Astrocyte (in vitro differentiated cells and primary cell): ENCODE data around the gene NECAP2. TPM values are rescaled to one million over a fixed set of nuclear protein-coding genes. Genes with fewer than 3 reads are reported as not detected.
"Not testable (repeated sequence)": the region's sequence is repeated elsewhere in the genome, so short reads cannot be mapped to it uniquely, and the experiment has no call there.

Experiments
- DNase-seq: peaks from one replicate; pipeline ENCODE4 v3.0.0-alpha.2; 2010; ENCODE audit warnings: low read depth
- FAIRE-seq: peaks from 2 replicates; lab custom pipeline; 2011; peaks lifted over from hg19 to GRCh38; lab: Jason Lieb, UNC
- H2AFZ ChIP-seq: 2 replicates; pipeline ENCODE4 v1.6.0; 2012; ENCODE audit warnings: low read depth, low read length, inconsistent platforms
- H3K27ac ChIP-seq: 2 replicates; pipeline ENCODE4 v1.5.1; 2011; ENCODE audit warnings: low read depth, low read length, inconsistent platforms
- H3K27me3 ChIP-seq: 2 replicates; pipeline ENCODE4 v1.6.0; 2011; ENCODE audit warnings: low read length, inconsistent platforms; ENCODE audit not compliant: insufficient read depth
- H3K36me3 ChIP-seq: 2 replicates; pipeline ENCODE4 v1.5.1; 2011; ENCODE audit warnings: low read length, inconsistent platforms; ENCODE audit not compliant: insufficient read depth
- H3K4me1 ChIP-seq: 2 replicates; pipeline ENCODE4 v1.5.1; 2011; ENCODE audit warnings: low read length, inconsistent platforms; ENCODE audit not compliant: insufficient read depth
- H3K4me2 ChIP-seq: 2 replicates; pipeline ENCODE4 v1.6.0; 2012; ENCODE audit warnings: low read length, inconsistent platforms
- H3K4me3 ChIP-seq: 2 replicates; pipeline ENCODE4 v1.5.1; 2011; ENCODE audit warnings: low read depth, mild to moderate bottlenecking, low read length, inconsistent platforms; ENCODE audit not compliant: insufficient read depth
- H3K79me2 ChIP-seq: 2 replicates; pipeline ENCODE4 v1.6.0; 2012; ENCODE audit warnings: mild to moderate bottlenecking, low read length, inconsistent platforms; ENCODE audit not compliant: insufficient read depth
- H3K9ac ChIP-seq: 2 replicates; pipeline ENCODE4 v1.6.0; 2012; ENCODE audit warnings: mild to moderate bottlenecking, low read length, inconsistent platforms
- H3K9me3 ChIP-seq: 2 replicates; pipeline ENCODE4 v1.5.1; 2012; ENCODE audit warnings: low read depth, mild to moderate bottlenecking, low read length, inconsistent platforms; ENCODE audit not compliant: insufficient read depth
- H4K20me1 ChIP-seq: 2 replicates; pipeline ENCODE4 v1.6.0; 2012; ENCODE audit warnings: low read length, inconsistent platforms; ENCODE audit not compliant: insufficient read depth
- H3K27ac Mint-ChIP-seq: one replicate; pipeline ENCODE4 v1.8.0; 2021; ENCODE audit warnings: mild to moderate bottlenecking, mixed read lengths; ENCODE audit not compliant: unreplicated experiment
- H3K27me3 Mint-ChIP-seq: one replicate; pipeline ENCODE4 v1.8.0; 2021; ENCODE audit warnings: low read depth, mixed read lengths; ENCODE audit not compliant: unreplicated experiment
- H3K36me3 Mint-ChIP-seq: one replicate; pipeline ENCODE4 v1.8.0; 2021; ENCODE audit warnings: low read depth, mixed read lengths; ENCODE audit not compliant: unreplicated experiment
- H3K4me1 Mint-ChIP-seq: one replicate; pipeline ENCODE4 v1.8.0; 2021; ENCODE audit warnings: low read depth, mixed read lengths; ENCODE audit not compliant: unreplicated experiment
- H3K4me3 Mint-ChIP-seq: one replicate; pipeline ENCODE4 v1.8.0; 2021; ENCODE audit warnings: mild to moderate bottlenecking, moderate library complexity, mixed read lengths; ENCODE audit not compliant: unreplicated experiment
- H3K9me3 Mint-ChIP-seq: one replicate; pipeline ENCODE4 v1.8.0; 2021; ENCODE audit warnings: mild to moderate bottlenecking, mixed read lengths; ENCODE audit not compliant: unreplicated experiment
- CTCF ChIP-seq: IDR thresholded peaks from 2 replicates; pipeline ENCODE4 v1.5.1; 2011; ENCODE audit warnings: low read depth, mild to moderate bottlenecking, inconsistent platforms, low read length, moderate library complexity; ENCODE audit not compliant: insufficient read depth
- EZH2 ChIP-seq: IDR thresholded peaks from 2 replicates; pipeline ENCODE4 v1.6.1; 2012; ENCODE audit warnings: mild to moderate bottlenecking, low read length, inconsistent platforms; ENCODE audit not compliant: insufficient read depth
- total RNA-seq: library from RNA; stranded (reverse); gene quantifications from 2 replicates; pipeline ENCODE4 v1.2.1, GENCODE V29; 2021

Gene NECAP2
- total RNA-seq, 1 donor from 2014 or later, result 80.9 TPM

GRCh38 chr1:16484501-16484835, 43.9 kb downstream of the NECAP2 start:
- Histone ChIP-seq H2AFZ (no peak overlapping the region), H3K9me3 (no peaks in the 10 kb centered on the region), H3K4me1 (no peaks in the 10 kb centered on the region), H3K36me3 (no peaks in the 10 kb centered on the region), H3K27me3 (no peaks in the 10 kb centered on the region), H4K20me1 (no peaks in the 10 kb centered on the region), H3K9ac (no peak overlapping the region), H3K27ac (no peak overlapping the region), H3K79me2 (no peaks in the 10 kb centered on the region), H3K4me2 (no peak overlapping the region), H3K4me3 (no peak overlapping the region)
- Mint-ChIP-seq H3K9me3 (no peaks in the 10 kb centered on the region), H3K36me3 (peaks cover 10% of the 10 kb centered on the region), H3K27me3 (no peaks in the 10 kb centered on the region), H3K4me1 (no peaks in the 10 kb centered on the region), H3K4me3 (no peak overlapping the region), H3K27ac (no peak overlapping the region)
- TF ChIP-seq CTCF (no peak), EZH2 (no peak)
- DNase-seq (no peak), FAIRE-seq (no peak)

GRCh38 chr1:16484931-16485330, 44.4 kb downstream of the NECAP2 start:
- no peak for DNase-seq
- no peaks in the 10 kb centered on the region for H3K27me3 ChIP-seq
- Mint-ChIP-seq H3K27ac (no peak overlapping the region), H3K27me3 (no peaks in the 10 kb centered on the region), H3K9me3 (no peaks in the 10 kb centered on the region), H3K4me1 (no peaks in the 10 kb centered on the region), H3K4me3 (no peak overlapping the region), H3K36me3 (peaks cover 10% of the 10 kb centered on the region)
- H3K4me2 ChIP-seq, result no peak overlapping the region
- TF ChIP-seq EZH2 (no peak), CTCF (no peak)
- no peak overlapping the region for H3K9ac ChIP-seq
- no peak overlapping the region for H2AFZ ChIP-seq
- no peaks in the 10 kb centered on the region for H3K79me2 ChIP-seq
- no peaks in the 10 kb centered on the region for H3K9me3 ChIP-seq
- no peaks in the 10 kb centered on the region for H3K4me1 ChIP-seq
- H3K27ac ChIP-seq, result no peak overlapping the region
- H3K36me3 ChIP-seq, result no peaks in the 10 kb centered on the region
- H3K4me3 ChIP-seq, result no peak overlapping the region
- FAIRE-seq, result no peak
- no peaks in the 10 kb centered on the region for H4K20me1 ChIP-seq

GRCh38 chr1:16486316-16486715, 45.8 kb downstream of the NECAP2 start:
- not testable (repeated sequence) for DNase-seq, H3K4me3 Mint-ChIP-seq, H3K4me1 ChIP-seq, FAIRE-seq, H3K36me3 ChIP-seq, H3K27me3 ChIP-seq, H2AFZ ChIP-seq, H3K27ac ChIP-seq, H4K20me1 ChIP-seq, H3K27ac Mint-ChIP-seq, H3K79me2 ChIP-seq, H3K9me3 Mint-ChIP-seq, H3K4me1 Mint-ChIP-seq, H3K36me3 Mint-ChIP-seq, H3K4me2 ChIP-seq, H3K27me3 Mint-ChIP-seq, H3K9ac ChIP-seq, H3K9me3 ChIP-seq, H3K4me3 ChIP-seq

- H3K36me3 ChIP-seq, FAIRE-seq, H3K79me2 ChIP-seq, H3K27me3 ChIP-seq, H3K27ac Mint-ChIP-seq, H3K36me3 Mint-ChIP-seq, H2AFZ ChIP-seq, H3K9ac ChIP-seq, H3K4me1 ChIP-seq, H3K4me1 Mint-ChIP-seq, H4K20me1 ChIP-seq, H3K4me3 ChIP-seq, H3K27me3 Mint-ChIP-seq, H3K27ac ChIP-seq, H3K4me3 Mint-ChIP-seq, H3K9me3 Mint-ChIP-seq, H3K4me2 ChIP-seq, DNase-seq, H3K9me3 ChIP-seq: not testable (repeated sequence)
Measured at GRCh38 chr1:16487011-16487410, 46.5 kb downstream of the NECAP2 start.

- DNase-seq, H3K9me3 ChIP-seq, H2AFZ ChIP-seq, H3K9ac ChIP-seq, H3K27me3 ChIP-seq, H3K27ac Mint-ChIP-seq, FAIRE-seq, H3K4me1 Mint-ChIP-seq, H4K20me1 ChIP-seq, H3K9me3 Mint-ChIP-seq, H3K4me2 ChIP-seq, H3K79me2 ChIP-seq, H3K4me3 Mint-ChIP-seq, H3K27me3 Mint-ChIP-seq, H3K4me1 ChIP-seq, H3K27ac ChIP-seq, H3K36me3 ChIP-seq, H3K4me3 ChIP-seq, H3K36me3 Mint-ChIP-seq: not testable (repeated sequence)
Measured at GRCh38 chr1:16489195-16489880, 48.8 kb downstream of the NECAP2 start.
